MM.1S (cell line): Measurements from ENCODE around the gene FLYWCH1.
"Not testable (repeated sequence)": the region's sequence is repeated elsewhere in the genome, so short reads cannot be mapped to it uniquely, and the experiment has no call there.

ENCODE experiments used
- DNase-seq: peaks from one replicate; pipeline ENCODE4 v3.0.0-alpha.2; 2015
- H2AFZ ChIP-seq: fragments of 300-600 bp; sonication (generic); 2 replicates; pipeline ENCODE4 v1.6.0; 2016; ENCODE audit warnings: antibody characterized with exemption, low read length
- H3F3A ChIP-seq: fragments of 300-600 bp; sonication (generic); 2 replicates; pipeline ENCODE4 v1.6.1; 2016; ENCODE audit warnings: mild to moderate bottlenecking, antibody characterized with exemption, low read length, moderate library complexity, mixed read lengths; ENCODE audit not compliant: insufficient read depth
- H3K27ac ChIP-seq: fragments of 300-600 bp; sonication (generic); 2 replicates; pipeline ENCODE4 v1.5.1; 2016; ENCODE audit warnings: mild to moderate bottlenecking, low read length
- H3K27me3 ChIP-seq: fragments of 300-600 bp; sonication (generic); replicated peaks from 2 replicates; pipeline ENCODE4 v1.6.0; 2016; ENCODE audit warnings: low read length; ENCODE audit not compliant: insufficient read depth
- H3K36me3 ChIP-seq: fragments of 300-600 bp; sonication (generic); replicated peaks from 2 replicates; pipeline ENCODE4 v1.6.1; 2016; ENCODE audit warnings: mild to moderate bottlenecking, low read length, mixed read lengths; ENCODE audit not compliant: insufficient read depth
- H3K4me1 ChIP-seq: fragments of 300-600 bp; sonication (generic); 2 replicates; pipeline ENCODE4 v1.6.1; 2016; ENCODE audit warnings: low read length, mixed read lengths
- H3K4me2 ChIP-seq: fragments of 300-600 bp; sonication (generic); 2 replicates; pipeline ENCODE4 v1.6.0; 2016; ENCODE audit warnings: low read depth, low read length
- H3K4me3 ChIP-seq: fragments of 300-600 bp; sonication (generic); 2 replicates; pipeline ENCODE4 v1.5.1; 2016; ENCODE audit warnings: low read length, mixed read lengths
- H3K79me2 ChIP-seq: fragments of 300-600 bp; sonication (generic); 2 replicates; pipeline ENCODE4 v1.6.1; 2016; ENCODE audit warnings: mixed run types, low read length, mixed read lengths
- H3K9ac ChIP-seq: fragments of 300-600 bp; sonication (generic); 2 replicates; pipeline ENCODE4 v1.6.1; 2016; ENCODE audit warnings: low read length, mixed read lengths
- H3K9me2 ChIP-seq: fragments of 300-600 bp; sonication (generic); replicated peaks from 2 replicates; pipeline ENCODE4 v1.6.1; 2016; ENCODE audit warnings: mild to moderate bottlenecking, low read length, mixed read lengths; ENCODE audit not compliant: insufficient read depth
- H3K9me3 ChIP-seq: fragments of 300-600 bp; sonication (generic); replicated peaks from 2 replicates; pipeline ENCODE4 v1.6.1; 2016; ENCODE audit warnings: mild to moderate bottlenecking, low read length, mixed read lengths; ENCODE audit not compliant: insufficient read depth
- H4K20me1 ChIP-seq: fragments of 300-600 bp; sonication (generic); 2 replicates; pipeline ENCODE4 v1.6.1; 2016; ENCODE audit warnings: mild to moderate bottlenecking, low read length, moderate library complexity, mixed read lengths; ENCODE audit not compliant: insufficient read depth
- EZH2 ChIP-seq: fragments of 300-600 bp; sonication (generic); optimal IDR thresholded peaks from 2 replicates; pipeline ENCODE3; 2017; ENCODE audit warnings: low read depth, mild to moderate bottlenecking, antibody characterized with exemption, low read length, mixed read lengths
- EZH2phosphoT487 ChIP-seq: fragments of 300-600 bp; sonication (generic); IDR thresholded peaks from 2 replicates; pipeline ENCODE4 v1.6.1; 2018; ENCODE audit warnings: antibody characterized with exemption, low read length
- TF ChIP-seq, protein P1 (sequence below): fragments of 300-600 bp; sonication (generic); IDR thresholded peaks from 2 replicates; pipeline ENCODE4 v1.5.1; 2016; ENCODE audit warnings: antibody characterized with exemption, low read length, mixed read lengths

Gene FLYWCH1

DNA sequence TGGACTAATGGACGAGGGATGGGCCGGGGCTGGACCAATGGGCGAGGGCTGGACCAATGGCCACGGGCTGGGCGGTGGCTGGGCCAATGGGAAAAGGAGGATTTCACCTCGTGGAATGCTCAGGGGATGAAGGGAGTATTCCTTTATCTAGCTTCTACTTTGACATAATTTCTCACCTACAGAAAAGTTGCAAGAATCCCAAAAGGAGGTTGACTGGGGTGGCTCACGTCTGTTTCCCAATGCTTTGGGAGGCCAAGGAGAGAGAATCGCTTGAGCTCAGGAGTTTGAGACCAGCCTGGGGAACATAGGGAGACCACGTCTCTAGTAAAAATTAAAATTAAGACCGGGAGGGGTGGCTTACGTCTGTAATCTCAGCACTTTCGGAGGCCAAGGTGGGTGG is 5.7 kb upstream of the FLYWCH1 start:
- TF ChIP-seq EZH2 (no peak), EZH2phosphoT487 (no peak)
- TF ChIP-seq, protein P1, sequence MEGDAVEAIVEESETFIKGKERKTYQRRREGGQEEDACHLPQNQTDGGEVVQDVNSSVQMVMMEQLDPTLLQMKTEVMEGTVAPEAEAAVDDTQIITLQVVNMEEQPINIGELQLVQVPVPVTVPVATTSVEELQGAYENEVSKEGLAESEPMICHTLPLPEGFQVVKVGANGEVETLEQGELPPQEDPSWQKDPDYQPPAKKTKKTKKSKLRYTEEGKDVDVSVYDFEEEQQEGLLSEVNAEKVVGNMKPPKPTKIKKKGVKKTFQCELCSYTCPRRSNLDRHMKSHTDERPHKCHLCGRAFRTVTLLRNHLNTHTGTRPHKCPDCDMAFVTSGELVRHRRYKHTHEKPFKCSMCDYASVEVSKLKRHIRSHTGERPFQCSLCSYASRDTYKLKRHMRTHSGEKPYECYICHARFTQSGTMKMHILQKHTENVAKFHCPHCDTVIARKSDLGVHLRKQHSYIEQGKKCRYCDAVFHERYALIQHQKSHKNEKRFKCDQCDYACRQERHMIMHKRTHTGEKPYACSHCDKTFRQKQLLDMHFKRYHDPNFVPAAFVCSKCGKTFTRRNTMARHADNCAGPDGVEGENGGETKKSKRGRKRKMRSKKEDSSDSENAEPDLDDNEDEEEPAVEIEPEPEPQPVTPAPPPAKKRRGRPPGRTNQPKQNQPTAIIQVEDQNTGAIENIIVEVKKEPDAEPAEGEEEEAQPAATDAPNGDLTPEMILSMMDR: no peak
- no peaks in the 10 kb centered on the region for H4K20me1 ChIP-seq
- H3F3A ChIP-seq: no peaks in the 10 kb centered on the region
- H3K9me2 ChIP-seq: no peaks in the 10 kb centered on the region
- H3K4me2 ChIP-seq: peak overlapping the region; percentile 55
- H2AFZ ChIP-seq: peak overlapping the region; percentile 29
- H3K9ac ChIP-seq: no peak overlapping the region
- DNase-seq: no peak
- no peak overlapping the region for H3K27ac ChIP-seq
- H3K36me3 ChIP-seq: no peaks in the 10 kb centered on the region
- H3K4me3 ChIP-seq: peak overlapping the region; percentile 17
- H3K27me3 ChIP-seq: peaks cover 23% of the 10 kb centered on the region
- H3K9me3 ChIP-seq: no peaks in the 10 kb centered on the region
- peaks cover 10% of the 10 kb centered on the region for H3K4me1 ChIP-seq
- no peaks in the 10 kb centered on the region for H3K79me2 ChIP-seq

DNA sequence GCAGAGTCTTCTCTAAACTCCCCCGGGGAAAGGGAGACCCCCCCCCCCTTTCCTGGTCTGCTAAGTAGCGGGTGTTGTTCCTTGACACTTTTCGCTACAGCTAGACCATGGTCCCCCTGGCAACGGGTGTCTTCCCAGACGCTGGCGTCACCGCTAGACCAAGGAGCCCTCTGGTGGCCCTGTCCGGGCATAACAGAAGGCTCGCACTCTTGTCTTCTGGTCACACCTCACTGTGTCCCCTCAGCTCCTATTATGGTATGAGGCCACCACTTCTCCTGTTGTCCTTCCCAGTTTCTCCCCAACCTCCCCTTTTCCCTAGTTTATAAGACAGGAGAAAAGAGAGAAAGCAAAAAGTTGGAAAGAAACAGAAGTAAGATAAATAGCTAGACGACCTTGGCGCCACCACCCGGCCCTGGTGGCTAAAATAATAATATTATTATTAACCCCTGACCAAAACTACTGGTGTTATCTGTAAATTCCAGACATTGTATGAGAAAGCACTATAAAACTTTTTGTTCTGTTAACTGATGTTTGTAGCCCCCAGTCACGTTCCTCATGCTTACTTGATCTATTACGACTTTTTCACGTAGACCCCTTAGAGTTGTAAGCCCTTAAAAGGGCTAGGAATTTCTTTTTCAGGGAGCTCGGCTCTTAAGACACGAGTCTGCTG is 4.5 kb upstream of the FLYWCH1 start:
- H3K9ac ChIP-seq, H3K79me2 ChIP-seq, H3K9me3 ChIP-seq, H2AFZ ChIP-seq, H3K36me3 ChIP-seq, H4K20me1 ChIP-seq, H3K27ac ChIP-seq, H3K9me2 ChIP-seq, H3K4me3 ChIP-seq, H3K4me2 ChIP-seq, H3F3A ChIP-seq: not testable (repeated sequence)
- Histone ChIP-seq H3K4me1 (peaks cover 14% of the 10 kb centered on the region), H3K27me3 (peaks cover 23% of the 10 kb centered on the region)
- DNase-seq: peak; percentile 37
- TF ChIP-seq, protein P1: peak; percentile 43

DNA sequence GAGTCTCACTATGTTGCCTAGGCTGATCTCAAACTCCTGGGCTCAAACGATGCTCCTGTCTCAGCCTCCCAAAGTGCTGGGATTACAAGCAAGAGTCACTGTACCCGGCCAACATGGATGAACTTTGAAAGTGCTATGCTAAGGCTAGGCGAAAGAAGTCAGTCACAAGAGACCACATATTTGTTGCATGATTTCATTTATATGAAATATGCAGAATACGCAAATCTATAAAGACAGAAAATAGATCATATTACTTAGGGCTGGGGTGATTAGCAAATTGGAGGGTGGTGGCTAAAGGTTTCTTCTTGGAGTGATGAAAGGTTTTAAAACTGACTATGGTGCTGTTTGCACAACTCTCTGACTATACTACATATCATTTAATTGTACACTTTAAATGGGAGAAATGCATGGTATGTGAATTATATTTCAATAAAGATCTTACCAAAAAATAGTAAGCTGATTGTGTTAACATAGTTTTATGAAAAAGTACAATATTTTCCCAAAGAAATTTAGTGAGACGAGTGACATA is 1.2 kb upstream of the FLYWCH1 start:
- Histone ChIP-seq H2AFZ (no peak overlapping the region), H3K27ac (no peak overlapping the region), H3K9ac (no peak overlapping the region), H3K4me1 (peaks cover 30% of the 10 kb centered on the region), H3K4me3 (no peak overlapping the region), H3K36me3 (no peaks in the 10 kb centered on the region), H3F3A (peaks cover 21% of the 10 kb centered on the region), H4K20me1 (no peaks in the 10 kb centered on the region), H3K9me2 (no peaks in the 10 kb centered on the region), H3K27me3 (peaks cover 23% of the 10 kb centered on the region), H3K79me2 (peaks cover 23% of the 10 kb centered on the region), H3K9me3 (no peaks in the 10 kb centered on the region), H3K4me2 (no peak overlapping the region)
- DNase-seq: no peak
- TF ChIP-seq, protein P1: no peak
- TF ChIP-seq EZH2phosphoT487: no peak
- TF ChIP-seq EZH2: no peak
